ENCODE results near the gene LAMTOR2. TPM values are rescaled to one million over a fixed set of nuclear protein-coding genes. Genes with fewer than 3 reads are reported as not detected.

LAMTOR2 gene
- total and polyA plus RNA-seq, 2 experiments from 2014 or later: 75.5 to 199 TPM

- no peak for DNase-seq (ENCODE audit: low read depth in 1 of 2, low spot score in 1 of 2)
- Histone ChIP-seq H3K4me3 (no peak overlapping the region), H3K27me3 (no peaks in the 10 kb centered on the region), H3K27ac (no peak overlapping the region), H3K36me3 (peaks cover 37% of the 10 kb centered on the region), H3K4me1 (ENCODE audit: low read depth) (no peaks in the 10 kb centered on the region), H3K9me3 (ENCODE audit: low read depth) (no peaks in the 10 kb centered on the region)
- no peak for TF ChIP-seq CTCF (IDR thresholded peaks at IDR 0.05; ENCODE audit: low read depth, low read length)
Observed at GRCh38 chr1:156045076-156045475, 9.5 kb upstream of the LAMTOR2 start.

DNA sequence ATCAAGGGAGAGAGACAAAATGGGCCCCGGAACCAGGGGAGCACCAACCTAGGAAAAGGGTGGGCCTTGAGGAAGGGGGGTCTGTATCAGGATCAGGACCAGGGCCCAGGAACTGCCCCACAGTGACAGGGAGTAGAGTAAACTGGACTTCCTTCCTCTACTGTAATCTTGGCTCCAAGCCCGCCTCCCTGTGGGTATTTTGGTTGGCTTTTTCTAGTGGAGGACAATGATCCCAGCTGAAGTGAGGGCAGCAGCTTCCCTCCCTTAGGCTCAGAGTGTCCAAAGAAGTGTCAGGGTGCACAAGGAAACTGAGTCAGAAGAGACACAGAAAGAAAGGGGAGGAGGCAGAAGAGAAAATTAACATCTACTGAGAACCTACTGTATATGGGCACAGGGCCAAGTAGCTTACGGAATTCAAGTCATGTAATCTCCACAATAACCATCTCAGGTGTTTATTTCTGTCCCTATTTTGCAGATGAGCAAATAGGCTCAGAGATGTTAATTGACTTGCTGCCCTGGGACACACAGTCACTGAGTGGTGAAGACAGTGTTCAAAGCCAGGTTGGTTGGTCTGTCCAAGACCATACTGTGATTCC is 5.8 kb upstream of the LAMTOR2 start:
- no peaks in the 10 kb centered on the region for H3K27me3 ChIP-seq
- TF ChIP-seq CTCF (IDR thresholded peaks at IDR 0.05; ENCODE audit: low read depth, low read length): no peak

DNA sequence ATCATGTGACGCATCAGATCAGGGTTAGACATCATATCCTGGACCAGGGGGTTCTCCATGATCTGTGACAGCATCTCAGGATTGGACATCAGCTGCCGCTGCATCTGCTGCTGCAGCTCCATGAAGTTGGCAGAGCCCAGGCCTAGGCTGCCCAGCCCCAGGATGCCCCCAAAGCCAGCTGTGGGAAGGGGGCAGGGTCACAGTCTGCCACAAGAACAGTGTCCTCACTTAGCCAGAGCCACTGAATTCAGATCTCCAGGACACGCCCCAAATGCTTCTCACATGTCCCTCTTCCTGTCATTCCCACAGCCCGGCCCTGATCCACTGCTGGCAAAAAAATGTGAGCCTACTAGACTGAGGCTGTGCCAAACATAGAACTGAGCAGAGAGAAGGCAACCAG is 4.2 kb upstream of the LAMTOR2 start:
- H3K27ac ChIP-seq: no peak overlapping the region
- DNase-seq (ENCODE audit: low read depth in 1 of 2, low spot score in 1 of 2): no peak
- H3K9me3 ChIP-seq (ENCODE audit: low read depth): no peaks in the 10 kb centered on the region
- H3K4me1 ChIP-seq (ENCODE audit: low read depth): peaks cover 1% of the 10 kb centered on the region
- H3K4me3 ChIP-seq: no peak overlapping the region
- no peak for TF ChIP-seq CTCF (IDR thresholded peaks at IDR 0.05; ENCODE audit: low read depth, low read length)
- H3K27me3 ChIP-seq: no peaks in the 10 kb centered on the region
- H3K36me3 ChIP-seq: peaks cover 29% of the 10 kb centered on the region

More for the DNA sequence above, 5.8 kb upstream of the LAMTOR2 start:
- Histone ChIP-seq H3K27ac (no peak overlapping the region), H3K9me3 (ENCODE audit: low read depth) (no peaks in the 10 kb centered on the region), H3K4me3 (no peak overlapping the region), H3K4me1 (ENCODE audit: low read depth) (no peaks in the 10 kb centered on the region), H3K36me3 (peaks cover 31% of the 10 kb centered on the region)
- DNase-seq (ENCODE audit: low read depth in 1 of 2, low spot score in 1 of 2): no peak

DNA sequence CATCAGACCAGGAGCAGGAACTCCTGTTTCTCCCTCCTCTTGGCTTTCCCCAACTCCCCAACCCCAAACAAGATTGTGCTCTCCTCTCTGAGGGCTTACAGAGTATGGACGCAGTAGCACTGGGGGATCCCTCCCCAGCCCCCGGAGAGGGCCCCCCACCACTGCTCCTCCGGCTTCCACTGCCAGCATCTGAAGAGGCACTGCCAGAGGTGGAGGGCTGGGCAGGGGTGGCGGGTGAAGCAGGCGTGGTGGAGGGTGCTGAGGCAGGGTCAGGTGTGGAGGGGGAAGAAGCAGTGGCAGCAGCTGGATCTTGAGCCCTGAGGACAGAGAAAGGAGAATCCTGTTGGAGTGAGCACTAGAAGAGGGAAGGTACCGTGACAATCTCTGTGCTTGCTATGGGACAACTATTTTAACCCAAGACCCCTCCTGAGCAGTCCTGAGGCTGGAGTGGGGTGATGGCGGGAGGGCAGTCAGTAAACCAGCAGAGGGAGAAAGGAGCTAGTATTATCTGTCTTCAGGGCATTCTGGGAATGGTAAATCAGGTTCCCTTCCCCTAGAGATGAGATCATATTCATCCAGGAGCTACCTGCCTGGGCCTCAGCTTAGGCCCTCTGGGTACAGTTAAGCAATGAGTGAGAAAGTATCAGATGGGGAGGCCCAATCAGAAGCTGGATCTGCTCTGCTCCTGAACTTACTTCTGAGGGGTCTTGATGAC is 3.4 kb upstream of the LAMTOR2 start:
- H3K27me3 ChIP-seq: no peaks in the 10 kb centered on the region
- peak overlapping the region; percentile 11 for H3K27ac ChIP-seq
- TF ChIP-seq CTCF (IDR thresholded peaks at IDR 0.05; ENCODE audit: low read depth, low read length): no peak
- no peak for DNase-seq (ENCODE audit: low read depth in 1 of 2, low spot score in 1 of 2)
- peaks cover 26% of the 10 kb centered on the region for H3K36me3 ChIP-seq
- no peak overlapping the region for H3K4me3 ChIP-seq
- peaks cover 6% of the 10 kb centered on the region for H3K4me1 ChIP-seq (ENCODE audit: low read depth)
- no peaks in the 10 kb centered on the region for H3K9me3 ChIP-seq (ENCODE audit: low read depth)

DNA sequence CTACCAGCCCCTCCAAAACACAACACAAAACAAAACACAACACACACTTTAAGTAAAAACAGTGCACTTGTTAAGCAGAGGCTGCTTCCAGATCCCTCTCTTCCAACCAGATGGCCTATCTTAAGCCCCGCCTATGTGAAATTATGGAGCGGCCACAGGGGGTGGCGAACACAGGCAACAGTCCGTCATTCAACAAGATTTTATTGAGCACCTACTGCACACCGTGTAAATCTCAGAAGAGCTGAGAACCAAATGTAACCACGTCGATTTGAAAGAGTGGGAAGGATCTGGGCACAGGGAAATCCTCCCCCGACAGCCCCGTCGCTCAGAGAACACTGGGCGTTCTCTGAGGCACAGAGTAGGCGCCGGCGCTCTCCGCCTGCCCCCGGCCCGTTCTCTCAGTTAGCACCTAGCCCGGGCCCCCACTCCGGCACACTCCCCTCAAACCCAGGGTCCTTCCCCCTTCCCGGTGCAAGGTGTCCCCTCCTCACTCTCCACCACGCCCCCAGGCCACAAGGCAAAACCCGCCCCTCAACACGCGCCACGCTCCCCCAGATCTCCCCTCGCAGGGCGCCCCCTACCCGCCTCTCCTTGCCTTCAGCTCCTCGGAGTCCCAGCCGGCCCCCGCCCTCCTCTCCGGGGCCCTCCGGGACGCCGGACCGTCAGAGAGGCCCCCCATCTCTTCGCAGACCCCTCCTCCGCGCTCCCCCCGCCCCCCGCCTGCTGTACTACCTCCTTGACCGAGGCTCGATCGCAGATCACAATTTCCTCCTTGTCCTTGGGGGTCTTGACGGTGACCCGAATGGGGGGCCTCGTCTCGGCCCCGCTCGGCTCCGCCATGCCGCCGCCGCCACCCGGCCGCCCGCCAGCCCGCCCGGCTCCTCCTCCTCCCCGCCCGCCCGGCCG is 1.5 kb upstream of the LAMTOR2 start:
- Histone ChIP-seq H3K27me3 (no peaks in the 10 kb centered on the region), H3K36me3 (peaks cover 18% of the 10 kb centered on the region), H3K4me1 (ENCODE audit: low read depth) (peaks cover 6% of the 10 kb centered on the region), H3K4me3 (peak overlapping the region; percentile 84), H3K27ac (peak overlapping the region; percentile 95), H3K9me3 (ENCODE audit: low read depth) (no peaks in the 10 kb centered on the region)
- peak; percentile 31 for TF ChIP-seq CTCF (IDR thresholded peaks at IDR 0.05; ENCODE audit: low read depth, low read length)
- peak; percentile 71 to 84 for DNase-seq (ENCODE audit: low read depth in 1 of 2, low spot score in 1 of 2)
